Lung (tissue), 12 donors: ENCODE measurements around the gene SIRT6. TPM values are rescaled to one million over a fixed set of nuclear protein-coding genes. Genes with fewer than 3 reads are reported as not detected.
"Not testable (repeated sequence)": the region's sequence is repeated elsewhere in the genome, so short reads cannot be mapped to it uniquely, and the experiment has no call there.

Experiments used
- ATAC-seq: fragments of 200-7000 bp; cut with Tn5 transposase; one replicate; pipeline ENCODE4 v1.9.1; 2020; ENCODE audit warnings: moderate number of reproducible peaks; ENCODE audit not compliant: insufficient read depth, low FRiP score
- DNase-seq, 3 donors: peaks; one replicate each; pipeline ENCODE4 v3.0.0-alpha.2; 2013 to 2017
- H3K27ac ChIP-seq, 2 donors: one replicate each; pipeline ENCODE4 v1.5.1; 2013; ENCODE audit warnings: mild to moderate bottlenecking in 2 of 2, moderate library complexity in 2 of 2, control low read depth in 1 of 2, inconsistent platforms in 1 of 2, low read depth in 1 of 2, low read length in 1 of 2
- H3K27me3 ChIP-seq, 3 donors: one replicate each; pipeline ENCODE4 v1.5.1; 2013; ENCODE audit warnings: low read length in 2 of 3; ENCODE audit not compliant: control insufficient read depth in 3 of 3, insufficient read depth in 3 of 3
- H3K36me3 ChIP-seq, 4 donors: one replicate each; pipeline ENCODE4 v1.5.1; 2013; ENCODE audit warnings: low read length in 4 of 4, mild to moderate bottlenecking in 1 of 4, moderate library complexity in 1 of 4; ENCODE audit not compliant: control insufficient read depth in 4 of 4, insufficient read depth in 4 of 4
- H3K4me1 ChIP-seq, 5 donors: one replicate each; pipeline ENCODE4 v1.5.1; 2013; ENCODE audit warnings: low read length in 5 of 5, mild to moderate bottlenecking in 2 of 5, moderate library complexity in 1 of 5; ENCODE audit not compliant: control insufficient read depth in 5 of 5, insufficient read depth in 5 of 5
- H3K4me3 ChIP-seq: one replicate; pipeline ENCODE4 v1.5.1; 2013; ENCODE audit warnings: mild to moderate bottlenecking, control low read depth, moderate library complexity
- H3K9ac ChIP-seq, 2 donors: one replicate each; pipeline ENCODE4 v1.5.1; 2013; ENCODE audit warnings: low read length in 2 of 2, control low read depth in 1 of 2; ENCODE audit not compliant: insufficient read depth in 1 of 2
- H3K9me3 ChIP-seq, 4 donors: one replicate each; pipeline ENCODE4 v1.5.1; 2013; ENCODE audit warnings: low read length in 3 of 4, mild to moderate bottlenecking in 1 of 4, moderate library complexity in 1 of 4; ENCODE audit not compliant: control insufficient read depth in 4 of 4, insufficient read depth in 3 of 4
- CTCF ChIP-seq: IDR thresholded peaks from 2 replicates; pipeline ENCODE4 v1.5.1; 2012; ENCODE audit warnings: mild to moderate bottlenecking; ENCODE audit errors: control extremely low read depth, extremely low read depth
- WGBS, 2 donors: extraction: QIAGEN DNeasy Blood & Tissue Kit; methylation state at CpG; one replicate each; pipeline ENCODE4 v1.1.7; 2013; 5-methylcytosine and 5-hydroxymethylcytosine counted together
- polyA plus RNA-seq, 2 donors: library from polyadenylated mRNA; stranded (reverse); fragments of 200-250 nt; gene quantifications; one replicate each; pipeline ENCODE4 v1.2.1, GENCODE V29; 2013
- total RNA-seq, 2 donors: library from RNA; depleted of rRNA in 1 of 2; stranded (reverse); fragments of >200 nt in 1 of 2; gene quantifications; one replicate each; pipeline ENCODE4 v1.2.1, GENCODE V29; 2014 to 2021
- donor health status: control.
- donor health status: control.
- donor health status: Bipolar disorder and iron deficiency.
- donor health status: healthy.
- donor health status: DM: yes; HTN: yes; CAD: no.

The SIRT6 gene
- total and polyA plus RNA-seq, 4 donors = 10.2 to 36.5 (median 29.2) TPM

GRCh38 chr19:4161415-4162077 lies 20.8 kb downstream of the SIRT6 start:
- WGBS, 2 donors = 74 to 82% methylated on average over 7 of the region's 7 CpGs
- H3K9ac ChIP-seq = no peak overlapping the region
- H3K27me3 ChIP-seq = no peaks in the 10 kb centered on the region

GRCh38 chr19:4157971-4158370 lies 24.4 kb downstream of the SIRT6 start:
- H3K36me3 ChIP-seq, H3K27ac ChIP-seq, H3K9ac ChIP-seq, ATAC-seq, H3K4me1 ChIP-seq, DNase-seq, H3K9me3 ChIP-seq, H3K27me3 ChIP-seq, H3K4me3 ChIP-seq: not testable (repeated sequence)
- 74 to 87% methylated on average over 8 of the region's 8 CpGs for WGBS, 2 donors

More at GRCh38 chr19:4161415-4162077, 20.8 kb downstream of the SIRT6 start:
- Histone ChIP-seq H3K9me3 (peaks cover 0 to 3% (median 0%) of the 10 kb centered on the region in 4 donors), H3K36me3 (no peaks in the 10 kb centered on the region), H3K4me1 (no peaks in the 10 kb centered on the region), H3K27ac (no peak overlapping the region), H3K4me3 (no peak overlapping the region)
- DNase-seq (no peak), ATAC-seq (no peak)
- no peak for TF ChIP-seq CTCF

- H3K36me3 ChIP-seq = no peaks in the 10 kb centered on the region
- peaks cover 0 to 4% (median 0%) of the 10 kb centered on the region in 4 donors for H3K9me3 ChIP-seq
- no peak overlapping the region for H3K9ac ChIP-seq
- 73 to 87% methylated on average over 4 to 6 of the region's 6 CpGs for WGBS, 2 donors
- no peaks in the 10 kb centered on the region for H3K27me3 ChIP-seq
- no peak overlapping the region for H3K4me3 ChIP-seq
- H3K4me1 ChIP-seq = no peaks in the 10 kb centered on the region
- DNase-seq (no peak), ATAC-seq (no peak)
- no peak overlapping the region for H3K27ac ChIP-seq
- TF ChIP-seq CTCF = no peak
Measured at GRCh38 chr19:4157164-4157563, 25.2 kb downstream of the SIRT6 start.

GRCh38 chr19:4154571-4155312 lies 27.6 kb downstream of the SIRT6 start:
- ATAC-seq = no peak
- H3K4me1 ChIP-seq = no peaks in the 10 kb centered on the region
- H3K9me3 ChIP-seq = peaks cover 0 to 6% (median 0%) of the 10 kb centered on the region in 4 donors
- H3K27ac ChIP-seq = no peak overlapping the region
- H3K27me3 ChIP-seq = no peaks in the 10 kb centered on the region
- no peak for DNase-seq
- no peak overlapping the region for H3K9ac ChIP-seq
- WGBS, 2 donors = 74 to 87% methylated on average over 21 of the region's 21 CpGs
- H3K36me3 ChIP-seq = no peaks in the 10 kb centered on the region
- TF ChIP-seq CTCF = no peak
- no peak overlapping the region for H3K4me3 ChIP-seq
